ENCODE data around the gene TSEN54. TPM values are rescaled to one million over a fixed set of nuclear protein-coding genes. Genes with fewer than 3 reads are reported as not detected.

Gene TSEN54
- total RNA-seq, 1 donor: 8.0 TPM

GRCh38 chr17:75508931-75509361, 7.4 kb upstream of the TSEN54 start:
- no peak overlapping the region for H3K4me3 ChIP-seq (ENCODE audit: low read depth, low read length)
- DNase-seq (ENCODE audit: low read depth): no peak
- TF ChIP-seq, protein P1, sequence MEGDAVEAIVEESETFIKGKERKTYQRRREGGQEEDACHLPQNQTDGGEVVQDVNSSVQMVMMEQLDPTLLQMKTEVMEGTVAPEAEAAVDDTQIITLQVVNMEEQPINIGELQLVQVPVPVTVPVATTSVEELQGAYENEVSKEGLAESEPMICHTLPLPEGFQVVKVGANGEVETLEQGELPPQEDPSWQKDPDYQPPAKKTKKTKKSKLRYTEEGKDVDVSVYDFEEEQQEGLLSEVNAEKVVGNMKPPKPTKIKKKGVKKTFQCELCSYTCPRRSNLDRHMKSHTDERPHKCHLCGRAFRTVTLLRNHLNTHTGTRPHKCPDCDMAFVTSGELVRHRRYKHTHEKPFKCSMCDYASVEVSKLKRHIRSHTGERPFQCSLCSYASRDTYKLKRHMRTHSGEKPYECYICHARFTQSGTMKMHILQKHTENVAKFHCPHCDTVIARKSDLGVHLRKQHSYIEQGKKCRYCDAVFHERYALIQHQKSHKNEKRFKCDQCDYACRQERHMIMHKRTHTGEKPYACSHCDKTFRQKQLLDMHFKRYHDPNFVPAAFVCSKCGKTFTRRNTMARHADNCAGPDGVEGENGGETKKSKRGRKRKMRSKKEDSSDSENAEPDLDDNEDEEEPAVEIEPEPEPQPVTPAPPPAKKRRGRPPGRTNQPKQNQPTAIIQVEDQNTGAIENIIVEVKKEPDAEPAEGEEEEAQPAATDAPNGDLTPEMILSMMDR (IDR thresholded peaks at IDR 0.05; ENCODE audit: insufficient read depth, low read length): no peak

DNA sequence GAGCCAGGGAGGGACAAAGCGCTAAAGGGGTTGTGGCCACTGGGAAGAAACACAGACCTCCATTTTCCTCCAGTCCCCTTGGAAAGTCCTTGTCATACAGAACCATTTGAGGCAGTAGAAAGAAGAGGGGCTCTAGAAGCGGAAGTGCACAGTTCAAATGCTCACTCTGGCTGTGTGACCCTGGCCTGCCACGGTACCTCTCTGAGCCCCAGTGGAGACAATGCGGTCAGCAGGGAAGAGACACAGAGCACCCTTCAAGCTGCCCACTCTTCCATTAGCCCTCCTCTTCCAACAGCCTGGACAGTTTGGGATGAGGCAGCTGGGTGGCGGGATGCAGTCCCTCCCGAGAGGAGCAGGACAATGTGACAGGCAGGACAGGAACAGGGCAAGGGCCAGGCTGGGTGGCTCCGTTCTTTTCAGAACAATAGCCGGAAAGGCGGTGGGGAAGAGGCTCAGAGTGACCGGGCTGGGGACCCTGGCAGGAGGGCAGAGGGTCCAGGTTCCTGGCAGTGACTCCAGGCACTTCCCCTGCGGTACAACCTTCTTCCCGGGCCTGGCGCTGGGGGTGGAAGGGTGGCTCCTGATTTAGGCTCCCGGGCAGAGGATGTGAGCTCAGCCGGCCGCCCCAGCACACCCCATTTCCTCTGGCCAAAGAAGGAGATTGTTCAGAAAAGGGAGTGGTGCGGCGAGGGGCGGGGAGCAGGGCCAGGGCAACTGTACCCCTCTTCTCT, 6.6 kb upstream of the TSEN54 start:
- no peak for DNase-seq (ENCODE audit: low read depth)
- TF ChIP-seq, protein P1 (IDR thresholded peaks at IDR 0.05; ENCODE audit: insufficient read depth, low read length): no peak
- no peak overlapping the region for H3K4me3 ChIP-seq (ENCODE audit: low read depth, low read length)

DNA sequence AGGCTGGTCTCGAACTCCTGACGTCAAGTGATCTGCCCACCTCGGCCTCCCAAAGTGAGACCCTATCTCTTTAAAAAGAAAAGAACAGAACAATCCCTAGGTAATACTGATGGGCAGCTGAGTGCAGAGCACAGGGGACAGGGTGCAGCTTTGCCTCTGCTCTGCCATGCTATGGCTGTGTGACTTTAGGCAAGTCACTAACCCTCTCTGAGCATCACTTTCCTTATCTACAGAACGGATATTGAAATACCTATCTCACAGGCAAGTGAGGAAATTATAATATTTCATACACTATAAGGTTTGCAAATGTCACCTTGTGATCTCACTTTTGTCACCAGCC, 5.1 kb upstream of the TSEN54 start:
- TF ChIP-seq, protein P1 (IDR thresholded peaks at IDR 0.05; ENCODE audit: insufficient read depth, low read length): no peak
- DNase-seq (ENCODE audit: low read depth): no peak
- no peak overlapping the region for H3K4me3 ChIP-seq (ENCODE audit: low read depth, low read length)

DNA sequence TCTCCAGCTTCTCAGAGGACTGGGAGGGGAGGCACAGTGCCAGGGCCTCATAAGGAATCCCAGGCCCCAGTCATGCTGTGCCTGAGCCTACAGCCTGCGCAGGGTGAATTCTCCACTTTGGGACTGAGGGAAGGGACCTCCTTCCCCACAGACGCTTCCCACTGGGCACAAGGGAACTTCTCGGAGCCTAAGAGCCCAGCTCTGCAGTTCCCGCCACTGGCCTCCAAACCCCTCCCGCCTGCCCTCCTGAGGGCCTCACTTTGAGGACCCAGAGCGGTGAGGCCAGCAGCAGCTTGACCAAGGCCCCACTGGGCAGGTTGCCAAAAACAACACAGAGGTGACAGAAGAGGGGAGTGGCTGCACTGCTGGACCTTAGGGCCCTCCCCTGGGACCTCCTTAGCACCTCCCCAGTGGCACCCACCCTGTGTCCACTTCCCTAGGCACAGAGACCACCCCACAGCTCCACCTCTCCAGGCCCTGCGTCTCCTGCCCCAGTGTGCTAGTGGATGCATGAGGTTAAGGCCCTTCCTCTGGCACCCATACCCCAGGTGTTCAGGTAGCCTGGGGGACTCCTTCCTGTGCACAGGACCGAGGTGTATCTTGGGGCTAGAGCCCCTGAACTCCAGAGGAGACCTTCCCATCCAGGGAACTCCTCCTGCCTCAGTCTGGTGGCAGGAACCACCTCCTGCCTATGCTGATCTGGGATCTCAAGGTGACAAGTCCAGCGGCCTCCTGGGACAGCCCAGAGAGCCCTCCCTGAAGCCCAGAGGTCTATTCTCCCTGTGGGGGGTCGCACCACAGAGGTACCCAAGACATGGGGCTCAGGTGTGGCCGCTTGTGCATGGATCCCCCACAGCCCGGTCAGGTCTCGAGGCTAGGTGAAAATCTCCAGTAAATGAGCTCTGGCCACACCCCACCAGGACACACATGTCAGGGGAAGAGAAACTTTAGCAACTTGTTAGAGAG, 4.4 kb upstream of the TSEN54 start:
- TF ChIP-seq, protein P1 (IDR thresholded peaks at IDR 0.05; ENCODE audit: insufficient read depth, low read length): no peak
- DNase-seq (ENCODE audit: low read depth): no peak
- H3K4me3 ChIP-seq (ENCODE audit: low read depth, low read length): no peak overlapping the region

DNA sequence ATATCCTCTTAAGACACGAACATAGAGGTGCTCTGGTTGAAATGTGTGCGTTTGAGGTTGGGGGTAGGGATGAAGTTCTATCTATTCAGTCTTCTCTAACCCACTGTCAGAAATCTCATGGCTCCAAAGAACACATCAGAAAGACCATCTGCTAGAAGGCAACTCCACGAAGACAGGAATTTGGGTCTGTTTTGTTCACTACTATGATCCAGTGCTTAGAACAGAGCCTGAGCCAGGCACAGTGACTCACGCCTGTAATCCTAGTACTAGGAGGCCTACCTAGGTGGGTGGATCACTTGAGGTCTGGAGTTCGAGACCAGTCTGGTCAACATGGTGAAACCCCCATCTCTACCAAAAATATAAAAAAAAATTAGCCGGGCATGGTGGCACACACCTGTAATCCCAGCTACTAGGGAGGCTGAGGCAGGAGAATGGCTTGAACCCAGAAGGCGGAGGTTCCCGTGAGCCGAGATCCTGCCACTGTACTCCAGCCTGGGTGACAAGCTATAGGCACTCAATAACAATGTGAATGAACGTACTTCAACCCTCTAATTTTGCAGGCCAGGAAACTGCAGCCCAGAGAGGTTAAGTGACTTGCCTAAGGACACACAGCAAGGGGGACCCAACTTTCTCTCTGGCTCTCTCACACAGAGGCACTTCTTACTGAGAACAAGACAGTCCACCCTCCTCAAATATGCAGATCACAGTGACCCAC, 3.2 kb upstream of the TSEN54 start:
- TF ChIP-seq, protein P1 (IDR thresholded peaks at IDR 0.05; ENCODE audit: insufficient read depth, low read length): no peak
- H3K4me3 ChIP-seq (ENCODE audit: low read depth, low read length): no peak overlapping the region
- DNase-seq (ENCODE audit: low read depth): peak; percentile 38

DNA sequence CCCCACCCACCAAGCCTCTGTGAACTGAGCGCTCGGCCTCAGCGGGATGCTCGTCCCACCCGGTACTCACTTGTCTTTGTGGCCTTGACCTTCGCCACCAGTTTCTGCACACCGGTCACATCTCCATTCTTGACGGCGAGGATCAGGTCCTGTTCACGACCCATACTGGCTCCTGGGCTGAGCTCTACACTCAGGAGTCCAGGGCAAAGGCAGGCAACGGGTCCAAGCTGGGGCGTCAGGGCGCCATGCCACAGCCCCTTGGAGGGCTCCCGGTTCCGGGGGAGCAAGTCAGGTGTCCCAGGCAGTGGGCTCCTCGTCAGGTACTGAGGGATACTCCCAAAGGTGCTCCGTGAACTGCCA, 2.7 kb upstream of the TSEN54 start:
- H3K4me3 ChIP-seq (ENCODE audit: low read depth, low read length): peak overlapping the region; percentile 76
- TF ChIP-seq, protein P1 (IDR thresholded peaks at IDR 0.05; ENCODE audit: insufficient read depth, low read length): no peak
- no peak for DNase-seq (ENCODE audit: low read depth)

All from fibroblast of the aortic adventitia (primary cell).